DOHH2 (cell line): ENCODE measurements around the gene ITLN1.

Experiments used
- H3F3A ChIP-seq: fragments of 200-600 bp; sonication (generic), shearing (Covaris generic); 2 replicates; pipeline ENCODE4 v1.6.0; 2016; ENCODE audit warnings: antibody characterized with exemption, mild to moderate bottlenecking; ENCODE audit not compliant: control insufficient read depth, insufficient read depth
- H3K27ac ChIP-seq: fragments of 200-600 bp; sonication (generic); 2 replicates; pipeline ENCODE4 v1.5.1; 2014; ENCODE audit warnings: low read depth, mild to moderate bottlenecking, low read length, moderate library complexity
- H3K27me3 ChIP-seq: fragments of 200-600 bp; sonication (generic); 2 replicates; pipeline ENCODE4 v1.6.1; 2014; ENCODE audit warnings: mild to moderate bottlenecking, low read length, mixed read lengths; ENCODE audit not compliant: control insufficient read depth
- H3K36me3 ChIP-seq: fragments of 200-600 bp; sonication (generic); 2 replicates; pipeline ENCODE4 v1.6.1; 2014; ENCODE audit warnings: mild to moderate bottlenecking, low read length, moderate library complexity, mixed read lengths; ENCODE audit not compliant: control insufficient read depth
- H3K4me1 ChIP-seq: fragments of 200-600 bp; sonication (generic); 2 replicates; pipeline ENCODE4 v1.6.1; 2014; ENCODE audit warnings: mild to moderate bottlenecking, low read length, mixed read lengths; ENCODE audit not compliant: control insufficient read depth
- H3K4me2 ChIP-seq: fragments of 200-600 bp; sonication (generic); 2 replicates; pipeline ENCODE4 v1.6.0; 2014; ENCODE audit warnings: mild to moderate bottlenecking, low read length, moderate library complexity
- H3K4me3 ChIP-seq: fragments of 200-600 bp; sonication (generic); 2 replicates; pipeline ENCODE4 v1.5.1; 2014; ENCODE audit warnings: mild to moderate bottlenecking, low read length, mixed read lengths
- H3K79me2 ChIP-seq: fragments of 200-600 bp; sonication (generic); 2 replicates; pipeline ENCODE4 v1.6.1; 2014; ENCODE audit warnings: mild to moderate bottlenecking, low read length, mixed read lengths; ENCODE audit not compliant: control insufficient read depth
- H3K9me2 ChIP-seq: fragments of 200-600 bp; sonication (generic); replicated peaks from 2 replicates; pipeline ENCODE4 v1.6.1; 2014; ENCODE audit warnings: mild to moderate bottlenecking, low read length, mixed read lengths; ENCODE audit not compliant: control insufficient read depth
- H3K9me3 ChIP-seq: fragments of 200-600 bp; sonication (generic); 2 replicates; pipeline ENCODE4 v1.6.1; 2014; ENCODE audit warnings: antibody characterized with exemption, low read length, mixed read lengths; ENCODE audit not compliant: control insufficient read depth, insufficient read depth
- H4K20me1 ChIP-seq: fragments of 200-600 bp; sonication (generic); 2 replicates; pipeline ENCODE4 v1.6.0; 2014; ENCODE audit warnings: low read depth, mild to moderate bottlenecking, antibody characterized with exemption, low read length, moderate library complexity; ENCODE audit not compliant: control insufficient read depth, insufficient read depth
- EZH2phosphoT487 ChIP-seq: fragments of 200-600 bp; sonication (generic); IDR thresholded peaks from 2 replicates; pipeline ENCODE4 v1.6.1; 2017; ENCODE audit warnings: borderline replicate concordance, mild to moderate bottlenecking, antibody characterized with exemption, low read length, moderate library complexity, mixed read lengths
- TF ChIP-seq, protein P1 (sequence below): fragments of 200-600 bp; sonication (generic); IDR thresholded peaks from one replicate; pipeline ENCODE4 v1.5.1; 2014; ENCODE audit warnings: antibody characterized with exemption, mild to moderate bottlenecking, low read depth, low read length; ENCODE audit not compliant: poor library complexity, severe bottlenecking

Gene ITLN1

GRCh38 chr1:160844447-160845232 lies 40.3 kb downstream of the ITLN1 start:
- Histone ChIP-seq H3K9me2 (no peaks in the 10 kb centered on the region), H3F3A (no peaks in the 10 kb centered on the region), H3K9me3 (no peaks in the 10 kb centered on the region), H3K27me3 (peaks cover 3% of the 10 kb centered on the region; the same call in 1 of the 2 replicates), H3K27ac (no peak overlapping the region), H3K79me2 (no peaks in the 10 kb centered on the region), H3K36me3 (no peaks in the 10 kb centered on the region), H3K4me3 (no peak overlapping the region), H4K20me1 (no peaks in the 10 kb centered on the region), H3K4me2 (peak overlapping the region; percentile 22; the same call in 1 of the 2 replicates), H3K4me1 (peaks cover 23% of the 10 kb centered on the region)
- TF ChIP-seq, protein P1, sequence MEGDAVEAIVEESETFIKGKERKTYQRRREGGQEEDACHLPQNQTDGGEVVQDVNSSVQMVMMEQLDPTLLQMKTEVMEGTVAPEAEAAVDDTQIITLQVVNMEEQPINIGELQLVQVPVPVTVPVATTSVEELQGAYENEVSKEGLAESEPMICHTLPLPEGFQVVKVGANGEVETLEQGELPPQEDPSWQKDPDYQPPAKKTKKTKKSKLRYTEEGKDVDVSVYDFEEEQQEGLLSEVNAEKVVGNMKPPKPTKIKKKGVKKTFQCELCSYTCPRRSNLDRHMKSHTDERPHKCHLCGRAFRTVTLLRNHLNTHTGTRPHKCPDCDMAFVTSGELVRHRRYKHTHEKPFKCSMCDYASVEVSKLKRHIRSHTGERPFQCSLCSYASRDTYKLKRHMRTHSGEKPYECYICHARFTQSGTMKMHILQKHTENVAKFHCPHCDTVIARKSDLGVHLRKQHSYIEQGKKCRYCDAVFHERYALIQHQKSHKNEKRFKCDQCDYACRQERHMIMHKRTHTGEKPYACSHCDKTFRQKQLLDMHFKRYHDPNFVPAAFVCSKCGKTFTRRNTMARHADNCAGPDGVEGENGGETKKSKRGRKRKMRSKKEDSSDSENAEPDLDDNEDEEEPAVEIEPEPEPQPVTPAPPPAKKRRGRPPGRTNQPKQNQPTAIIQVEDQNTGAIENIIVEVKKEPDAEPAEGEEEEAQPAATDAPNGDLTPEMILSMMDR, result no peak
- TF ChIP-seq EZH2phosphoT487, result no peak

- no peaks in the 10 kb centered on the region for H3K9me2 ChIP-seq
- TF ChIP-seq EZH2phosphoT487, result no peak
- TF ChIP-seq, protein P1, result no peak
- H3K79me2 ChIP-seq, result no peaks in the 10 kb centered on the region
- H3K27me3 ChIP-seq, result no peaks in the 10 kb centered on the region
- H3K4me1 ChIP-seq, result peaks cover 42% of the 10 kb centered on the region
- H3K36me3 ChIP-seq, result no peaks in the 10 kb centered on the region
- no peak overlapping the region for H3K4me2 ChIP-seq
- H3F3A ChIP-seq, result peaks cover 3% of the 10 kb centered on the region; the same call in 1 of the 2 replicates
- no peaks in the 10 kb centered on the region for H4K20me1 ChIP-seq
- H3K27ac ChIP-seq, result no peak overlapping the region
- H3K9me3 ChIP-seq, result no peaks in the 10 kb centered on the region
- H3K4me3 ChIP-seq, result no peak overlapping the region
These were observed 43.9 kb downstream of the ITLN1 start for GRCh38 chr1:160841079-160841478.

DNA sequence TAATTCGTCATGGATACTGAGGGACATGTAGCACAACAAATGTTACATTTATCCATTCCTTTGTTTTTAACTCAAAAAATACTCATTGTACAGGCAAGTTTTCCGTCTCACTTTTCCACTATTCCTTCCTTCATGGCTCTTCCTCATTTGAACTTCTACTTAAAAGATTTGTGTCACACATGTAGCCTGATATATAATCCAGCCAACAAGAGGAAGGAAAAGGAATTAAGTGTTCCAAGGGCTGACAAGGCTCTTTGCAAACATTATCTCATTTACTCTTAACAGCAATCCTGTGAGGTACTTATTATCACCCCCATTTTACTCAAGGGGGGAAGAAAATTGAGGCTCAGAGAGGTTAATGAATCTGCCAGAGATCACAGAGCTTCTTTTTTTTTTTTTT lies 45.2 kb downstream of the ITLN1 start:
- no peak overlapping the region for H3K4me3 ChIP-seq
- H3K79me2 ChIP-seq, result no peaks in the 10 kb centered on the region

More for the DNA sequence above, 45.2 kb downstream of the ITLN1 start:
- no peaks in the 10 kb centered on the region for H3K36me3 ChIP-seq
- no peak overlapping the region for H3K4me2 ChIP-seq
- no peaks in the 10 kb centered on the region for H3K9me2 ChIP-seq
- H3K27ac ChIP-seq, result no peak overlapping the region
- TF ChIP-seq, protein P1, result no peak
- no peak for TF ChIP-seq EZH2phosphoT487
- H3K27me3 ChIP-seq, result no peaks in the 10 kb centered on the region
- peaks cover 3% of the 10 kb centered on the region; the same call in 1 of the 2 replicates for H3F3A ChIP-seq
- no peaks in the 10 kb centered on the region for H4K20me1 ChIP-seq
- peaks cover 36% of the 10 kb centered on the region for H3K4me1 ChIP-seq
- H3K9me3 ChIP-seq, result no peaks in the 10 kb centered on the region
